GM18519 (cell line): ENCODE results near the gene PKP4.
"Not testable (repeated sequence)": the region's sequence is repeated elsewhere in the genome, so short reads cannot be mapped to it uniquely, and the experiment has no call there.

Source experiments
- ATAC-seq: cut with Tn5 transposase; IDR thresholded peaks from one replicate; pipeline ENCODE4 v1.9.1; 2021; ENCODE audit warnings: mild to moderate bottlenecking, moderate library complexity; ENCODE audit not compliant: unreplicated experiment, low FRiP score

Gene PKP4

DNA sequence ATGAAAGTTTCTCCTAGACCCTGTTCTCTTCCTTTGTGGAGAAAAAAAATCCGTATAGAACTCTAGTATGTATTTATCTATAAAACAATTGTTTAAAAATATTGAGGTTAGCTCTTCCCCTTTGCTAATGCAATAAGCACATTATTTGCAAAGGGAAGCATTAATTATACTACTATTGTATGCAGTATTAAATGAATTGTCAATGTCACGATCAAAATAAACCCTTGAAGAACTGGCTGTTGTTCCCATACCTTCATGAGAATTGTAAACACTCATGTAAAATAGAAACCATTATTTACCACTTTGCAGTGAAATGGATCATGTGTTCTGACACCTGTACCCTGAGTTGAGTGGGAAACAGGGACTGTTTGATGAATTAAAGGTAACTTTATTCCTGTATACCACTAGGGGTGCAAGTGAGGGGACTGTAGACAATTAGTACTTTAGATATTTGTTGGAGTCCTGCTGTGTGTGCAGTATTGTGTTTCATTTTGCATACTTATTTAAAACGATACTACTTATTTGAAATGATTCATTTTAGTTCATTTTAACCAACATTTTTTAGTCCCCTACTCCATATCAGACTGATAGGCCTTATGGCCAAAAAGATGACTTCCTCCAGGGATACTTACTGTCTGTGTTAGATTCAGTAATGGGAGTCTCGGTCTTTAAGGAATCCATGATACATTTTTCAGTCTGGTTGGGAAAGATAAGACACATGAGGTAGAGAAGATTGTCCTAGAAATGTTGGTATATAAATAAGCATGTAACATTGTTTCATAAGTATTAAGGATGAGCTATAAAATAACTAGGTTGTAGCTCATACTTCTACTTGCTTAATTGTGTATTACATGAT is 7.9 kb downstream of the PKP4 start:
- peak; percentile 81 for ATAC-seq

DNA sequence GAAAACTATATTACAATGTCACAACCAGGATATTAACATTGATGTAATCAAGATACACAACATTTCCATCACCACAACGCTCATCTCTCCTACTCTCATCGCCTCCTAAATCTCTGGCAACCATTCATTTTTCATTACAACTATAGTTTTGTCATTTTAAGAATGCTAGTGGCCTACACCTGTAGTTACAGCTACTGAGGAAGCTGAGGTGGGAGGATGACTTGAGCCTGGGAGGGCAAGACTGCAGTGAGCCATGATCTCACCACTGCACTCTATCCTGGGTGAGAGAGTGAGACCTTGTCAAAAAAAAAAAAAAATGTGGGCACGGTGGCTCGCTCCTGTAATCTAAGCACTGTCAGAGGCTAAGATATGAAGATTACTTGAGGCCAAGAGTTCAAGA is 10.5 kb downstream of the PKP4 start:
- ATAC-seq = no peak

GRCh38 chr2:158472829-158473228 is 16.1 kb downstream of the PKP4 start:
- ATAC-seq = not testable (repeated sequence)

DNA sequence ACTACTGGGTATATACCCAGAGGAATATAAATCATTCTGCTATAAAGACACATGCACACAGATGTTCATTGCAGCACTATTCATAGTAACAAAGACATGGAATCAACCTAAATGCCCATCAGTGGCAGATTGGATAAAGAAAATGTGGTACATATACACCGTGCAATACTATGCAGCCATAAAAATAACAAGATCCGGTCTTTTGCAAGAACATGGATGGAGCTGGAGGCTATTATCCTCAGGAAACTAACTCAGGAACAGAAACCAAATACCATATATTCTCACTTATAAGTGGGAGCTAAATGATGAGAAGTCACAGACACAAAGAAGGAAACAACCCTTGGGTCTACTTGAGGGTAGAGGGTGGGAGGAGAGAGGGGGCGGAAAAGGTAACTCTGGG is 16.5 kb downstream of the PKP4 start:
- ATAC-seq = not testable (repeated sequence)

DNA sequence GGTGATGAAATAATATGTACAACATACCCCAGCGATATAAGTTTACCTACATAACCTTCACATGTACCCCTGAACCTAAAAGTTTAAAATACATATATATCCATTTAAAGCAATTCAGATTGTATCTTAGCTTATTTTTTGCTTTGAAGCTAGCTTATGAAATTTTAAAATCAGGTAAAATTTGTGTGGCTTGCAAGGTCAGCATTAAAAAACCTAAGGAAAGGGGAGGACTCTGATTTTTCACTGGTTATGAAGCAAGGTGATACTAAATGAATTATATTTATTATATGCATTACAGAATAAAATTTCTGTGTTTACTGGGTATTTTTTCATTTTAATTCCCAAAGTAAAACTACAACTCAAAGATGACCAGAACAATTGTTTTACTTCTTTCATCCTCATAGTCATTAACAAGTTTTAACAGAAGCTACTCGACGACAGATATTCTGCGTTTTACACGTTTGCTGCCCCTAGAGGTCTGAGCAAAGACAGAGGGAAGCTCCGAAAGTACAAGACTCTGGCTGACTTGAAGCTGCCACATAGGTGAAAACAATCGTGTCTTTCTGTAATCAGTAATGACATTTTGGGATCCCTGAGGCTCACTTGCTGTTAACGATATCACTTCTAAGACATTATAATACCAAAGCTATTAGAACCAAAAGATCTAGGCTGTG is 17.1 kb downstream of the PKP4 start:
- ATAC-seq = no peak

GRCh38 chr2:158474526-158475011 is 17.8 kb downstream of the PKP4 start:
- not testable (repeated sequence) for ATAC-seq

DNA sequence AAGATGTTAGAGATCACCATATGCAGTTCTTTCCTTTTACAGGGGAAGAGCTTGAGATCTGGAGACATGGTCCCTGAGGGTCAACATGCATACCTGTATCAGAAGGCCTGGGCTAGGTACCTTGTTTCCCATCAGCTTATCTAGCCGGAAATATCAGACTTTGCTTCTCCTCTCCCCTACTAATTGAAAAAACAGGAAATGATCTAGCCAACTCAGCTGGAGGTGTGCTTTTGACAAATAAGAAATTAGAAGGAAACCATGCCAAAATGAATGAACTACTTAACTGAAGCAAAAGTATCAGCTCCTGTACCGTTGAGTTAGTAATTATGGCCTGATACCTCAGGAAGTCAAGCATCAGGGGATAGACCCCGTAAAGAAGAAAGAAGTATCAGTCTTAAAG is 20.4 kb downstream of the PKP4 start:
- no peak for ATAC-seq

- ATAC-seq = no peak
Measured at GRCh38 chr2:158478237-158478636, 21.5 kb downstream of the PKP4 start.

DNA sequence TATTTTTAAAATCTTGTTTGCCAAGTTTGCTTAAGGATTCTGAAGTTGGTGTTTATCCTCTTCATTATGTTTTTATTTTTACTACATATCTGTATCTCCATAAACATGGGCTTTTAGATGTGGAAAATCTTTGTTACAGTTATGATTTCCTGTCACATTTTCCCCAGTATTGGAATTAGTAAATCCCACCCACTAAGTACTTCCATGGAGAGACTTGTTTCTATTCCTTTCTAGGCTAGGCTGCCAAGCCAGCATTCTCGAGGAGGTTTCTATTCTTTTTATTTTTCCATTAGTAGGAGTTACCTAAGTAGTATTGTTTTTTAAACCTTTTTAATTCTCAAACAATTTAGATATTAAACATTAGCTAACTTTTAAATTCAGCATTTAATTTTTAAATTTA is 22.1 kb downstream of the PKP4 start:
- ATAC-seq = no peak

DNA sequence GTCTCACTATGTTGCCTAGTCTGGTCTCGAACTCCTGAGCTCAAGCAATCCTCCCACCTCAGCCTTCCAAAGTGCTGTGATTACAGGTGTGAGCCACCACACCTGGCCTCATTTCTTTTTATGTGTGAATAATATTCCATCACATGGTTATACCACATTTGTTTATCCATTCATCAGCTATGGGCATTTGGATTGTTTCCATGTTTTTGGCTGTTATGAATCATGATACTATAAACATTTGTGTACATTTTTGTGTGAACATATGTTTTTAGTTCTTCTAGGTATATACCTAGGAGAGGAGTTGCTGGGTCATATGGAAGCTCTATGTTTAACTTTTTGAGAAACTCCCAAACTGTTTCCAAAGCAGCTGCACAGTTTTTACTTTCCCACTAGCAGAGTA is 24.4 kb downstream of the PKP4 start:
- no peak for ATAC-seq

- no peak for ATAC-seq
Measured at GRCh38 chr2:158482594-158482993, 25.8 kb downstream of the PKP4 start.

DNA sequence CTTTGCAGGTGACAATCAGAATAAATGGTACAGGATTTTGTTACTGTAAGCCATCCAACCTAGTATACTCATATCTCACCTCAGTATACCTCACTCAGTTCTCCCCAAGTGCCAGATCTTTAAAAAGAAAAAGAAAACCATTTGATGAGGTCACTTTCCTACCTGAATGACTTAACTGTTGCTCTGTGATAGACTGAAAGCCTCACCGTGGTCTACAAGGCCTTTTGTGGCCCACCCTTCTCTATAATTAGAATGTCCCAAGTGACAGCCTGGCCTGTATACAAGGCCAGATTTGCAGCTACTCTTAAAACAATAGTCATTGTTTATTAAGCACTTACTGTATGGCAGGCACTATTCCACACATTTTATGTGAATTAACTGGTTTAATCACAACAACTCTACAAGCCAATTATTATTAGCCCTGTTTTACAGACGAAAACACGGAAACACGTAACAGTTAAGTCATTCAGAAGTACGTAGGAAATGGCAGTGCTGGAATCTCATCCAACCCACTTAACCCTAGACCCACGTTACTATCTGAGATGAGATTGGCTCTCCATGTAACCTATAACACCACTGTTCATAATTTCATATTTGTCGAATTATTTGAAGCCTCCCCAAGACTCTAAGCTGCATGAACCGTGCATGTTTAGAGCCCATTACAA is 28.3 kb downstream of the PKP4 start:
- peak; percentile 72 for ATAC-seq

- ATAC-seq = no peak
Measured at GRCh38 chr2:158486150-158486969, 29.6 kb downstream of the PKP4 start.

DNA sequence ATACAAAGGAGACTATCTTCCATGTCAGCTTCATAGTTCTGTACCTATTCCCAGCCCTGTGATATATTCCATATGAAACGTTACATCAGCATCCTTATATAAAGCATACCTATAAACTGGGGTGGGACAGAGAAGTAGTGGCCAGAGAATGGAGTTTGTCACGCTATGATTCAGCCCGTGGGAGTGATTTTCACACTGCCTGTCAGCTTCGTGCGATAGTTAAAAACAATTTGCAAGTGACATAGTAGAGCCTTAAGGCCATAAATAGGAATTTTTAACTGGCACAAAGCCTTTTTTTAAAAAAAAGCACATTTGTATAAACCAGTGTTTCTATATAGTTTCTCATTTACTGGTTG is 30.2 kb downstream of the PKP4 start:
- ATAC-seq = no peak

GRCh38 chr2:158487419-158487818 is 30.7 kb downstream of the PKP4 start:
- no peak for ATAC-seq

- ATAC-seq = no peak
Measured at GRCh38 chr2:158488442-158489216, 31.9 kb downstream of the PKP4 start.

GRCh38 chr2:158489366-158490112 is 32.8 kb downstream of the PKP4 start:
- no peak for ATAC-seq

DNA sequence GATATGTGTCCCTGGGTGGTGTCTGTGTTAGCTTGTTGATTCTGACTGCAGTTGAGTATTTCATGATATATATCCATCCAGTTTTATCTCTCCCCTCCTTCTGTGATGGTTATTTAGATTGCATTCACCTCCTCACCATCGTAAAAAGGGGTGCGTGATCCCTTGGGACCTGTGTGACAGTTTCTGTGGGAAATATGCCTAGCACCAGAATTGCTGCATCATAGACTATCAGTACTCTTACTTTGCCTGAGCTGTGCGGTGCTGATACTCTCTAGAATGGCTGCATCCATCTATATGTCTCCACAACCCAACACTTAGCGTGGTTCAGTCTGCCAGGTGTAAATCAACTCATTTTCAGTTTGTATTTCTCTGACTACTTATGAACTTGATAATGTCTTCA is 34.3 kb downstream of the PKP4 start:
- ATAC-seq = no peak

DNA sequence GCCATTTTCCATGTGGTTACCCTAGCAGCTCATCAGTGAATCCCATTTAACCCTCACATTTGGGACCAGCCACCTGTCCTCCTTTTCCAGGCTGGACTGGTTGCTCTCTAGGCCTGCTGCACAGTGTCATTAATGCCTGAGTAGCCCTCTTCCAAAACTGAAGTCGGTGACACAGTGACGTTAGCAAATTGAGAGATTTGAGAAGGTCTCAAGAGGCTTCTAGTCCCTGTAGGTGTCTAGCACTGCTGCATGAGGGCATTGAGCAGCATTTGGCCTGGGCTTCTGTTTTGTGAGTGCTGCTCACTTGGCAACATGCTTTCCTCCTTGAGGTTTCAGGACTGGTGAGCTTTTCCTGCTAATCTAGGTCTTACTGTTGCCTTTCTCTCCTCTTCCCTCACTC is 36.7 kb downstream of the PKP4 start:
- ATAC-seq = no peak
